CD4-positive, alpha-beta T cell treated with Interleukin-6 for 4 hours (primary cell): ENCODE measurements around the gene ROBO1.
"Not testable (repeated sequence)": the region's sequence is repeated elsewhere in the genome, so short reads cannot be mapped to it uniquely, and the experiment has no call there.

Experiments used
- DNase-seq: peaks from one replicate; pipeline ENCODE4 v3.0.0-alpha.2; 2020; ENCODE audit warnings: mixed read lengths

Gene ROBO1

GRCh38 chr3:78721771-78722543 is 1045.8 kb downstream of the ROBO1 start:
- DNase-seq = no peak

GRCh38 chr3:78718707-78719106 is 1049.1 kb downstream of the ROBO1 start:
- no peak for DNase-seq

GRCh38 chr3:78717041-78717440 is 1050.8 kb downstream of the ROBO1 start:
- no peak for DNase-seq

- no peak for DNase-seq
Observed at GRCh38 chr3:78712941-78713340, 1054.9 kb downstream of the ROBO1 start.

GRCh38 chr3:78712270-78712669 is 1055.5 kb downstream of the ROBO1 start:
- DNase-seq = no peak

GRCh38 chr3:78708565-78709073 is 1059.2 kb downstream of the ROBO1 start:
- DNase-seq = no peak

GRCh38 chr3:78707609-78708008 is 1060.2 kb downstream of the ROBO1 start:
- DNase-seq = no peak

GRCh38 chr3:78706906-78707523 is 1060.8 kb downstream of the ROBO1 start:
- DNase-seq = no peak

- DNase-seq = no peak
Observed at GRCh38 chr3:78703944-78704343, 1063.9 kb downstream of the ROBO1 start.

- no peak for DNase-seq
Observed at GRCh38 chr3:78701537-78701936, 1066.3 kb downstream of the ROBO1 start.

- DNase-seq = no peak
Observed at GRCh38 chr3:78698431-78698830, 1069.4 kb downstream of the ROBO1 start.

GRCh38 chr3:78697426-78697825 is 1070.4 kb downstream of the ROBO1 start:
- DNase-seq = no peak

GRCh38 chr3:78690766-78691165 is 1077.0 kb downstream of the ROBO1 start:
- DNase-seq = no peak

- DNase-seq = no peak
Observed at GRCh38 chr3:78689378-78689777, 1078.4 kb downstream of the ROBO1 start.

- DNase-seq = no peak
Observed at GRCh38 chr3:78687520-78687919, 1080.3 kb downstream of the ROBO1 start.

GRCh38 chr3:78683284-78683683 is 1084.5 kb downstream of the ROBO1 start:
- DNase-seq = no peak

- DNase-seq = not testable (repeated sequence)
Observed at GRCh38 chr3:78675119-78675805, 1092.5 kb downstream of the ROBO1 start.

- DNase-seq = no peak
Observed at GRCh38 chr3:78670746-78671145, 1097.1 kb downstream of the ROBO1 start.

GRCh38 chr3:78670094-78670493 is 1097.7 kb downstream of the ROBO1 start:
- DNase-seq = no peak

- DNase-seq = no peak
Observed at GRCh38 chr3:78668302-78668701, 1099.5 kb downstream of the ROBO1 start.

- DNase-seq = no peak
Observed at GRCh38 chr3:78666470-78666800, 1101.4 kb downstream of the ROBO1 start.

GRCh38 chr3:78665776-78666469 is 1101.9 kb downstream of the ROBO1 start:
- no peak for DNase-seq

GRCh38 chr3:78665101-78665500 is 1102.7 kb downstream of the ROBO1 start:
- DNase-seq = no peak
